Vagina (tissue), 2 donors: ENCODE measurements around the gene METTL1. TPM values are rescaled to one million over a fixed set of nuclear protein-coding genes. Genes with fewer than 3 reads are reported as not detected.

Source experiments
- DNase-seq, 2 donors: peaks; one replicate each; pipeline ENCODE4 v3.0.0-alpha.2; 2017; ENCODE audit errors: extremely low spot score in 2 of 2
- H3K27ac ChIP-seq: fragments of 200-600 bp; sonication (generic); one replicate; pipeline ENCODE4 v1.5.1; 2019
- H3K27me3 ChIP-seq: fragments of 200-600 bp; sonication (generic); one replicate; pipeline ENCODE4 v1.5.1; 2019
- H3K36me3 ChIP-seq, 2 donors: fragments of 200-600 bp; sonication (generic); one replicate each; pipeline ENCODE4 v1.5.1; 2017 to 2019
- H3K4me1 ChIP-seq: fragments of 200-600 bp; sonication (generic); one replicate; pipeline ENCODE4 v1.5.1; 2019
- H3K4me3 ChIP-seq, 2 donors: fragments of 200-600 bp; sonication (generic); 1 replicate in 1 of 2; 2 replicates in 1 of 2; pipeline ENCODE4 v1.5.1; 2016 to 2019
- H3K9me3 ChIP-seq: fragments of 200-600 bp; sonication (generic); one replicate; pipeline ENCODE4 v1.5.1; 2019
- POLR2A ChIP-seq, 2 donors: fragments of 450-650 bp; IDR thresholded peaks; one replicate each; pipeline ENCODE4 v1.6.1; 2017; ENCODE audit warnings: antibody characterized with exemption in 2 of 2, mild to moderate bottlenecking in 2 of 2, moderate library complexity in 2 of 2
- POLR2AphosphoS5 ChIP-seq, 2 donors: sonication (generic); formaldehyde crosslinking; IDR thresholded peaks; one replicate each; pipeline ENCODE4 v1.9.0; 2017; ENCODE audit warnings: antibody characterized with exemption in 2 of 2, mild to moderate bottlenecking in 2 of 2, low read depth in 1 of 2; ENCODE audit not compliant: insufficient read depth in 1 of 2
- intact Hi-C: fragments of 100-400 bp; cut with DNase I; formaldehyde crosslinking; loops from one replicate; pipeline ENCODE4 v1.15.1; 2023
- total RNA-seq: library from RNA; depleted of rRNA; stranded (reverse); fragments of >200 nt; gene quantifications from one replicate; pipeline ENCODE4 v1.2.3, GENCODE V29; 2016
- TF ChIP-seq, protein P1 (sequence below), 3 experiments: fragments of 450-650 bp in 2 of 3; fragments of 200-600 bp in 1 of 3; sonication (generic) in 1 of 3; IDR thresholded peaks; one replicate each; pipeline ENCODE4 v1.5.1; 2017 to 2019; ENCODE audit warnings: antibody characterized with exemption in 3 of 3, mild to moderate bottlenecking in 2 of 3, moderate library complexity in 2 of 3

METTL1 gene
- total RNA-seq, 1 donor from 2014 or later: 10.8 TPM

DNA sequence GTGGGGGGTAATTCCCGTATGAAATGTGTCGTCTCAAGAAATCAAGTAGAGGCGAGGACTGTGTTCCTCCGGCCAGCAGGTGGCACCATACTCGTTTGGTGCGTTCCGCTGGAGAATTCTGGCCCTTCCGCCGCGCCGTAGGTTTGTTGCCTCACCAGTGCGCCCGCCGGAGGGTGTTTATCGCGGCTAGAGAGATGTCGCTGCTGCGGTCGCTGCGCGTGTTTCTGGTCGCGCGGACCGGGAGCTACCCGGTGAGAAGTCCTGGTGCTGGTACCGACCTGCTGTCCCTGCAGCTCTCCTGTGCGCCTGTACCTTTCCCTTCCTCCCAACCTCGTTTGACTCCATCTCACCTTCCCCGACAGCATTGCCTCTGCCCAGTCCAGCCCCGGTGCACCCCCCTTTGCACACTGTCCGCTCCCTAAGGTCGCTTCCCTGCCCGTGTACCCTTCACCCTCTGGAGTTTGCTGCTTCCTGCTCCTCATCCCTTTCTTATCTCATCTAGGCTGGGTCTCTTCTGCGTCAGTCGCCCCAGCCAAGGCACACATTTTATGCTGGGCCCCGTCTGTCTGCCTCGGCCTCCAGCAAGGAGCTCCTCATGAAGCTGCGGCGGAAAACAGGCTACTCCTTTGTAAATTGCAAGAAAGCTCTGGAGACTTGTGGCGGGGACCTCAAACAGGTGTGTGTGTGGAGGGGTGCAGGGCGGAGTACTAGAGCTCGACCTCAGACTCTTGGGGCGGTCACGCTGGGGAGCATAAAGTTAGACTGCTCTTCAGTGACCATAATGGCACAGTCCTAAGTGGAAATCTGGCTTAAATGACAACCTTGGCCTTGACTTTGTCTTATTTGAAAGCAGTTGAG lies 10.9 kb upstream of the METTL1 start, which contains the start of gene TSFM:
TSFM (plus strand) TSS at position 180 of the 858 bp plus-strand sequence; CDS start at position 195, 15 bp downstream.
- H3K4me1 ChIP-seq: peaks cover 21% of the 10 kb centered on the region
- H3K27ac ChIP-seq: peak within 1 kb of the TSS; percentile 67
- DNase-seq: no peak
- H3K4me3 ChIP-seq: peak within 1 kb of the TSS; percentile 83 to 87
- TF ChIP-seq, protein P1, sequence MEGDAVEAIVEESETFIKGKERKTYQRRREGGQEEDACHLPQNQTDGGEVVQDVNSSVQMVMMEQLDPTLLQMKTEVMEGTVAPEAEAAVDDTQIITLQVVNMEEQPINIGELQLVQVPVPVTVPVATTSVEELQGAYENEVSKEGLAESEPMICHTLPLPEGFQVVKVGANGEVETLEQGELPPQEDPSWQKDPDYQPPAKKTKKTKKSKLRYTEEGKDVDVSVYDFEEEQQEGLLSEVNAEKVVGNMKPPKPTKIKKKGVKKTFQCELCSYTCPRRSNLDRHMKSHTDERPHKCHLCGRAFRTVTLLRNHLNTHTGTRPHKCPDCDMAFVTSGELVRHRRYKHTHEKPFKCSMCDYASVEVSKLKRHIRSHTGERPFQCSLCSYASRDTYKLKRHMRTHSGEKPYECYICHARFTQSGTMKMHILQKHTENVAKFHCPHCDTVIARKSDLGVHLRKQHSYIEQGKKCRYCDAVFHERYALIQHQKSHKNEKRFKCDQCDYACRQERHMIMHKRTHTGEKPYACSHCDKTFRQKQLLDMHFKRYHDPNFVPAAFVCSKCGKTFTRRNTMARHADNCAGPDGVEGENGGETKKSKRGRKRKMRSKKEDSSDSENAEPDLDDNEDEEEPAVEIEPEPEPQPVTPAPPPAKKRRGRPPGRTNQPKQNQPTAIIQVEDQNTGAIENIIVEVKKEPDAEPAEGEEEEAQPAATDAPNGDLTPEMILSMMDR (IDR thresholded peaks at IDR 0.05): peak; percentile 93 to 97 (median 96)
- peak in 1 of 2 donors; percentile 39 for TF ChIP-seq POLR2A (IDR thresholded peaks at IDR 0.05)
- peak; percentile 89 to 98 for TF ChIP-seq POLR2AphosphoS5 (IDR thresholded peaks at IDR 0.05; ENCODE audit: insufficient read depth in 1 of 2, low read depth in 1 of 2)
- intact Hi-C loops: loop anchor here (2.0 kb wide), 1 partner anchor 58 kb away; no protein-coding TSS in a partner anchor
- no peaks in the 10 kb centered on the region for H3K9me3 ChIP-seq
- H3K36me3 ChIP-seq: peaks cover 0 to 23% of the 10 kb centered on the region in 2 donors
- H3K27me3 ChIP-seq: no peaks in the 10 kb centered on the region

DNA sequence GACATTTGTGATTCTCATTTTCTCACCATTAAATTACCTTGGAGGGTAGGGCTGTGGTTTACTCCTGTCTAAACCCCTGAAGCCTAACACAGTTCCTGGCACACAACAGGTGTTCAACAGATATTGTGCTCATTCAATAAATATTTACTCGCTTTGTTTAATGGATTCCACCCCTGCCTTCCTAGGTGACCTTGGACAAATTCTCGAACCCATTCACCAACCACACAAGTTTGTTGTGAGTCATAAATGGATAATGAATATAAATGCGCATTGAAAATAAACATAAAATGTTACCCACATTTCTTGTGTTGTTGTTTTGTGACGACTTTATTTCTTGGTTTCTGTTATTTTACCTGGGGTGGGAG lies 10.3 kb upstream of the METTL1 start:
- no peak for DNase-seq
- Histone ChIP-seq H3K4me1 (peaks cover 21% of the 10 kb centered on the region), H3K4me3 (peak overlapping the region; percentile 83 to 87), H3K9me3 (no peaks in the 10 kb centered on the region), H3K27me3 (no peaks in the 10 kb centered on the region), H3K27ac (peak overlapping the region; percentile 67), H3K36me3 (peaks cover 0 to 17% of the 10 kb centered on the region in 2 donors)
- intact Hi-C loops: loop anchor here (2.0 kb wide), 1 partner anchor 57 kb away; no protein-coding TSS in a partner anchor
- TF ChIP-seq POLR2AphosphoS5 (IDR thresholded peaks at IDR 0.05; ENCODE audit: insufficient read depth in 1 of 2, low read depth in 1 of 2) (no peak), POLR2A (IDR thresholded peaks at IDR 0.05) (no peak)
- TF ChIP-seq, protein P1 (IDR thresholded peaks at IDR 0.05): no peak

DNA sequence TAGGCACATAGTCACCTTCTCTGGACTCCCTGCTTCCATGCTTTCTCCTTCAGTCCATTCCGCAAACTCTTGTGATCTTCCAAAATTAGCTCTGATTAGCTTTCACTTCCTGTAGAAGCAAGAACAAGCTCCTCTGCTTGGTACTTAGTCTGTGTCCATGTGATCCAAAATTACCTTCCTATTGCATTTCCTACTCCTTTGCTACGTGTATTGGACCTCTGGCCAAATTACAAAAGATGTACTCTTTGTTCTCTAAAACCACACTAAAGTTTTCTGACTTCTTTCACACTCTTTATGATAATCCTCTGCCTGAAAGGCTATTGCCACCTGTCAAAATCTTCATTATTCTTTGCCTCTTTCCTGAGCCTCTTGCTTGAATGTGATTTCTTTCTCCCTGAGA lies 9.9 kb upstream of the METTL1 start:
- H3K27ac ChIP-seq: no peak overlapping the region
- no peaks in the 10 kb centered on the region for H3K9me3 ChIP-seq
- no peak overlapping the region for H3K4me3 ChIP-seq
- intact Hi-C loops: loop anchor here (2.0 kb wide), 1 partner anchor 57 kb away; no protein-coding TSS in a partner anchor
- H3K27me3 ChIP-seq: no peaks in the 10 kb centered on the region
- H3K4me1 ChIP-seq: peaks cover 21% of the 10 kb centered on the region
- TF ChIP-seq POLR2A (IDR thresholded peaks at IDR 0.05) (no peak), POLR2AphosphoS5 (IDR thresholded peaks at IDR 0.05; ENCODE audit: insufficient read depth in 1 of 2, low read depth in 1 of 2) (no peak)
- TF ChIP-seq, protein P1 (IDR thresholded peaks at IDR 0.05): no peak
- no peak for DNase-seq
- H3K36me3 ChIP-seq: peaks cover 0 to 14% of the 10 kb centered on the region in 2 donors

- H3K9me3 ChIP-seq: no peaks in the 10 kb centered on the region
- TF ChIP-seq, protein P1 (IDR thresholded peaks at IDR 0.05): no peak
- TF ChIP-seq POLR2A (IDR thresholded peaks at IDR 0.05): no peak
- TF ChIP-seq POLR2AphosphoS5 (IDR thresholded peaks at IDR 0.05; ENCODE audit: insufficient read depth in 1 of 2, low read depth in 1 of 2): no peak
- no peak for DNase-seq
- intact Hi-C loops: no loop called here
- no peaks in the 10 kb centered on the region for H3K27me3 ChIP-seq
- H3K27ac ChIP-seq: no peak overlapping the region
- H3K36me3 ChIP-seq: peaks cover 0 to 8% of the 10 kb centered on the region in 2 donors
- peaks cover 21% of the 10 kb centered on the region for H3K4me1 ChIP-seq
- H3K4me3 ChIP-seq: no peak overlapping the region
These were observed 9.3 kb upstream of the METTL1 start for GRCh38 chr12:57781244-57781643.
